NOMO-1 treated with dmso at 0.1 percent for 144 hours (cell line): ENCODE data around the gene PRRT1B.
A peak's percentile ranks its signal among the peaks of the same experiment; 100 is the strongest.

Experiments used
- DNase-seq: peaks from one replicate; lab custom pipeline; 2025; ENCODE audit not compliant: unreplicated experiment; lab: John Stamatoyannopoulos, UW

The PRRT1B gene

GRCh38 chr9:131522257-131523085, 22.9 kb upstream of the PRRT1B start:
- no peak for DNase-seq

- DNase-seq = no peak
Measured at GRCh38 chr9:131523086-131523388, 22.3 kb upstream of the PRRT1B start.

GRCh38 chr9:131523451-131524435, 21.6 kb upstream of the PRRT1B start:
- no peak for DNase-seq

- DNase-seq = no peak
Measured at GRCh38 chr9:131524665-131525315, 20.5 kb upstream of the PRRT1B start.

- DNase-seq = no peak
Measured at GRCh38 chr9:131525643-131526565, 19.4 kb upstream of the PRRT1B start.

GRCh38 chr9:131528186-131528585, 17.1 kb upstream of the PRRT1B start:
- no peak for DNase-seq

- no peak for DNase-seq
Measured at GRCh38 chr9:131528886-131529505, 16.3 kb upstream of the PRRT1B start.

GRCh38 chr9:131529597-131530545, 15.5 kb upstream of the PRRT1B start:
- DNase-seq = no peak

GRCh38 chr9:131530546-131530919, 14.8 kb upstream of the PRRT1B start:
- no peak for DNase-seq

- peak; percentile 75 for DNase-seq
Measured at GRCh38 chr9:131530920-131531832, 14.1 kb upstream of the PRRT1B start, which contains the start of gene UCK1. Gene UCK1, minus strand, starts transcription at chr9:131531263. Its CDS starts 89 bp downstream, at chr9:131531174.

GRCh38 chr9:131534721-131535237, 10.5 kb upstream of the PRRT1B start:
- no peak for DNase-seq

GRCh38 chr9:131537946-131538345, 7.4 kb upstream of the PRRT1B start:
- no peak for DNase-seq

GRCh38 chr9:131539223-131539923, 6.0 kb upstream of the PRRT1B start:
- no peak for DNase-seq

GRCh38 chr9:131543141-131543540, 2.2 kb upstream of the PRRT1B start:
- DNase-seq = no peak

GRCh38 chr9:131545786-131546335, 538 bp downstream of the PRRT1B start:
- DNase-seq = no peak

GRCh38 chr9:131546336-131547084, 1.2 kb downstream of the PRRT1B start:
- no peak for DNase-seq
